HG03175 (cell line): ENCODE measurements around the gene ANKRD40CL.

Experiments
- ATAC-seq: cut with Tn5 transposase; IDR thresholded peaks from one replicate; pipeline ENCODE4 v1.9.1; 2021; ENCODE audit warnings: mild to moderate bottlenecking, moderate library complexity; ENCODE audit not compliant: unreplicated experiment

ANKRD40CL gene

DNA sequence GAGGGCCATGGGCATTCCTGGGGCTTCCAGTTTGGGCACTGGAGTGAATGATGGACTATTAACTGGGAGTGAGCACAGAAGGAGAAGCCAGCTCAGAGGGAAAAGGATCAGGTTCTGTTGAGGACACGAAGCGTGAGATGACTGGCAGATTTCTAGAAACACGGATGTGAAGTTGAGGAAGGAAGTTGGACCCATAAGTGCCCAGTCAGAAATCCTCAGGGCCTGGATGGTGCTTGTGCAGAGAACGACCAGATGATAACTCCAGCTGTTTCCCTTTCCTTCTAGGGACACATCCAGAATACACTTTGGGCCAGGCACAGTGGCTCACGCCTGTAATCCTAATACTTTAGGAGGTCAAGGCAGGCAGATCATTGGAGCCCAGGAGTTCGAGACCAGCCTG, 23.3 kb upstream of the ANKRD40CL start:
- no peak for ATAC-seq

DNA sequence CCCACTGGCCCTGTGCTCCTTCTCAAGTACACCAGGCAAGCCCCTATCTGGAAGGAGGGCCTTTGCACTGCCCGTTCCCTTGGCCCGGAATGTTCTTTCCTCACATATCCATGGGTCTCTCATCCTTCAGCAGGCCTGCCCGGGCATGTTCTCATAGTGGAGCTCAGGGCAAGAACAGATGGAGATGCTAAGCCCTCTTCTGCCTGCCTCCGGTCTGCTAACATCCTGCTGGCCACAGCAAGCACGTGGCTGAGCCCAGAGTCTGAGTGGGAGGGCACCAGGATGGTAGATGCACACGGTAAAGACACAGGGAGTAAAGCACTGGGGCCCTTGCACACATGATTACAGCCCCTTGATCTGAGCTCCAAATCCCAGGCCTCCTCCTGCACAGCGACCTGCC, 19.8 kb upstream of the ANKRD40CL start:
- ATAC-seq, result no peak

DNA sequence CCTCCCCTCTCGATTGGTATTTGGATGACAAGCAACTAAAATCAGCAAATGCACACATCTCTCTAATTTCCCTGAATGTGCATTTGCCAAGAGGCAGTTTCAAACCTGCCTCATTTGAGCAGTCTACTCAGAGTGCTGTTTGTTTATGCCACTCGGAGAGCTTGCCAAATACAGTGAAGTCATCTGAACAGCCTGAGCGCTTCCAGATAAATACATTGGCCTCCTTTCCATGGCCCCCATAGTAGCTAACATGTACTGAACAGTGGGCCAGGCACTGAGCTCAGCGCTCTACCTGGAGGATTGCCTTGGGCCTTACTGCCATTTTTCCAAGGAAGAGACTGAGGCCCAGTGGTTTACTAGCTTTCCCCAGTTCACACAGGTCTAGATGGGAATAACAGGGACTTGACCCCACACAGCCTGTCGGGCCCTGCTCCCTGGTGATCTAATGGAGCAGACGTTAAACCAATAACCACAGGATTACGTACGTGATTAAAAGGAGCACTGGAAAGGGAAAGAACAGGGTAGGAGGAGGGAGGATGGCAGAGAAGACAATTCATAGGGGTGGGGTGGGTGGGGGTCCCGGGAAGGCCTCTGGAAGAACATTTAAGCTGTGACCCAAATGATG, 18.7 kb upstream of the ANKRD40CL start:
- no peak for ATAC-seq

DNA sequence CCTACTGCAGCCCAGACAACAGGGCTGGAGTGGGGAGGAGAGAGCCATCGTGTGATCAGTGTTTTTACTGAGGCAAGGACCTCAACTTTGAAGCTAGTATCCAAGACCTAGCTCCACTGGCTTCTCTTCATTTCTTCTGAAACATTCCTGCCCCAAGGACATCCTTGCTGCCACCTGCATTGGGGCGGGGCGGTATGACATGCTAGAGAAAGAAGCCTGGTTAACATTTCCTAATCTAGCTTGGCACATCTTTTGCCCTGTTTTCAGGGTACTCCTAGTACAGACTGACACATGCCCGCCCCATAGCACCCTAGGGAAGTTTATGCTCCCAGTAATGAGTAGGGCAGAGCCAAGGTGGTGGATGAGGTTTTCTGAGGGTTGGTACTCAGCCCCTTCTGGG, 17.8 kb upstream of the ANKRD40CL start:
- no peak for ATAC-seq

DNA sequence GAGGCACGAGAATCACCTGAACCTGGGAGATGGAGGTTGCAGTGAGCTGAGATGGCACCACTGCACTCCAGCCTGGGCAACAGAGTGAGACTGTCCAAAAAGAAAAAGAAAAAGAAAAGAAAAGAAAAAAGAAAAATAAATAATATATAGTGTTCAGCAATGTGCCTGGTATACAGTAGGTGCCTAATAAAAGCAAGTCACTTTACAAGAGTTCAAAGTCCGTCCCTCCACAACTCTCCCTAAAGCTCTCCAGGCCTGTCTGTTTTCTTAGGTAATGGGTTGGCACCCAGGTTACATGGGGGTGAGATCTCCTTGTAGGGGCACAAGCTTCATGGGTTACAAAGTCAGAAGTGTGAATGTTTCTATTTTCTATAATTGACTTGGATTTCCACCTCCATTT, 16.6 kb upstream of the ANKRD40CL start:
- ATAC-seq, result no peak

DNA sequence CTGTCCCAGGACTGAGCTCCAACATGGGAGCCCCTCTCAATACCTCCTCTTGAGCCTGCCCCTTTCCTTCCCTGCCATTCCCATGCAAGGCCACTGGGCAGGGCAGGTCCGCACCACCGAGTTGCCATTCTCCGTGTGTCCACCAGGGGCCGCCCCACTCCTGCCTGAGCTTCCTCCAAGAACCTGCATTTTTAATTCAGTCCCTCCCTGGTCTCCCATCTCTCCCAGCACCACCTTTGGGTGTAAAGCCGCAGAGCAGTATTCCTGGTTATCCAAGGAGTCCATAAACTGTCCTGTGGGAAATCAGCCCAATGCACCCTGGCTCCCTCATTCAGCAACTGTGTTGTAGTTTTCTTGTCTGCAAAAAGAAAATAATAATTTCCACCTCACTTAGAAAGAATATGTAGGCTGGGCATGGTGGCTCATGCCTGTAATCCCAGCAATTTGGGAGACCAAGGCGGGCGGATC, 15.9 kb upstream of the ANKRD40CL start:
- peak; percentile 74 for ATAC-seq

DNA sequence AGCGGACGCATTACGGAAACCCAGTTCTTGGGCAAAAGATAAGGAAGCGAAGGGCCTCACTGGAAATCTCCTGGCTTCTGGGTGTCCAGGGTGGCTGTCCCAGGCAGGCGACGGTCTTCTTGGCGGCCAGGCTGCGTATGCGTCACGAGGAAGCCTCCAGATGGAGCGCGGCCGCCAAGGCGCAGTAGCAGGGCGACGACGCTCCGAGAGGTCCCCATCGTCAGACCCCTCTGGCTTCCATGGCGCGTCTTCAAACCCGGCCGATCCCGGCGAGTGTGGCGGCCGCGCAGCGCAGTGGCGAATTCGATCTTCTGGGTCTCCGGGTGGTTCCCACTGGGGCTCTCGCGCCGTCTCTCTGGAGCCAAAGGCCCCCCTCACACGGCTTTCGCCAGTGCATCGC, 13.8 kb upstream of the ANKRD40CL start:
- ATAC-seq, result no peak

DNA sequence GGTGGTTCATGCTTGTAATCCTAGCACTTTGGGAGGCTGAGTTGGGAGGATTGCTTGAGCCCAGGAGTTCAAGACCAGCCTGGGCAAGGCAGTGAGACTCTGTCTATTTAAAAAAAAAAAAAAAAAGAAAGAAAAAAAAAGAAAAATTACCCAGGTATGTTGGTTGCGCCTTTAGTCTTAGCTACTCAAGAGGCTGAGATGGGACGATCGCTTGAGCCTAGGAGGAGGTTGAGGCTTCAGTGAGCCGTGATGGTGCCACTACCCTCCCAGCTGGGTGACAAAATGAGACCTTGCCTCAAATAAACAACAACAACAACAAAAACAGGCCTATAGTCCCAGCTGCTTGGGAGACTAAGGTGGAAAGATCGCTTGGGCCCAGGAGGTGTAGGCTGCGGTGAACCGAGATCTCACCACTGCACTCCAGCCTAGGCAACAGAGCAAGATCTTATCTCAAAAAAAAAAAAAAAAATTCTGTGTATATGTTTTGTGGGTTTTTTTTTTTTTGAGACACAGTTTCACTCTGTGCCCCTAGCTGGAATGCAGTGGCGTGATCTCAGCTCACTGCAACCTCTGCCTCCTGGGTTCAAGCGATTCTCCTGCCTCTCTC, 12.5 kb upstream of the ANKRD40CL start:
- ATAC-seq, result no peak

DNA sequence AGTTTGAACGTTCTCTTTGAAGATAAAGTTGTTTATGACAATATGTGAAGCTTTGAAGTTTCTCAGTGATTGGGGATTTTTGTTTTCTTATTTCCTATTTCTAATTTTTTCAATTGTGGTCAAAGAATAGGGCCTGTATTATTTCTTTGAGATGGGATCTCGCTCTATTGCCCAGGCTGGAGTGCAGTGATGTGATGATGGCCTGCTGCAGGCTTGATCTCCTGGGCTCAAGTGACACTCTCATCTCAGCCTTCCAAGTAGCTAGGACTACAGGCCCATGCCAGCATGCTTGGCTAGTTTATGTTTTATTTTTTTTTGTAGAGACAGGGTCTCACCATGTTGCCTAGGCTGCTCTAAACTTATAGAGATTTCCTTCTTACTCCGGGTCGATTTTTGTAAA, 11.7 kb upstream of the ANKRD40CL start:
- no peak for ATAC-seq

DNA sequence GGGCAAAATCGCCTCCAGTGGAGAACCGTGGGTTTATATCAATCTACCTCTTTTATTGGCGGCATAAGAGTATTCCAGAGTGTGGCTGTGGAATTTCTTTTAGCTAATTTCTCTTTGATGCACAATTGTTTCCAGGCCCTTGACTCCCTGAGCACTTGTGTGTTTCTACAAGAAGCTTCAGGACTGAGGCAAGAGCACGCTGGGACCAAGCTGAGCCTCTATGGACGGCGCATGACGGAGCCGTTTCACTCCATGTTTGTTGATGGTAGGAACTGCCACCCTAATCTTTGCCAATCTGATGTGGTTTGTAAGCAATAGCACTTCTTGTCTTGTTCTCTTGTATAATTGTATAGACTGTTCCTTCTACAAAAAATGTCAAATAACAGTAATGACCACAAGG, 11.2 kb upstream of the ANKRD40CL start:
- ATAC-seq, result no peak

DNA sequence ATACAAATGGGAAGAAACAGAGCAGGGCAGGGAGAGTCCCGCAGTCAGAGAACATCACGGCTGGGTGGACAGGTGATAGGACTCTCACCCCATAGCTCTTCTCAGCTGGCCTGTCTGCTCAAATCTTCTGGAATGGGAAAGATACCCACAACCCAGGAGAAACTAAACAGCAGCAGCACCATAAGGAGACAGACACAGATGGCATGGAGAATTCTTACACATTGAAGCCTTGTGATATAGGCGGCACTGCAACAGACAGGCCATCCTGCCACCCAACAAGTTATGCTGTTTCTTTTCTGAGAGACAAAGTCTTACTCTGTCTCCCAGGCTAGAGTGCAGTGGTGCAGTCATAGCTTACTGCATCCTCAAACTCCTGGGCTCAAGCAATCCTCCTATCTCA, 8.6 kb upstream of the ANKRD40CL start:
- ATAC-seq, result no peak

DNA sequence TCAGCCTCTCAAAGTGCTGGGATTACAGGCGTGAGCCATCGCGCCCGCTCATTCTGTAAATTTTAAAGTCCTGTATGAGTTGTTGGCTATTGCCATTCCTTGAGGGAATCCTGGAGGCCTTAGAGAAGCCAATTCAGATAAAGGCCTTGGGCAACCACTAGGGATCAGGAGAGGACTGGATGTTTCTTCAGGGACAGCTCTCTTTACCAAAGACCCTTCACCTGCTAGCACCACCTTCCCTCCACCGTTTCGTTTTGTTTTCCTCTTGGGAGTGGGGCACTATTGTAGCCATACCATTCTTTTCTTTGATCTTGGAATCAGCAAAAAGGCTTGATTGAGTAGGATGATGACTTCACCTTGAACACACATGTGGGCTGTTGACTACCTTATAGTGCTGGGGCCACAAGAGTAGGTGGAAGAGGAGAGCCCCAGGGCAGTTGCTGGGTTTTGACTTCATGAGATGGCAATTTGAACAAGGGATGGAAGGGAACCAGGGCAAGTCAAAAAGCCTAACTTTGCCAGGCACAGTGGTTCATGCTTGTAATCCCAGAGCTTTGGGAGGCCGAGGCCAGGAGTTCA, 7.0 kb upstream of the ANKRD40CL start:
- no peak for ATAC-seq

DNA sequence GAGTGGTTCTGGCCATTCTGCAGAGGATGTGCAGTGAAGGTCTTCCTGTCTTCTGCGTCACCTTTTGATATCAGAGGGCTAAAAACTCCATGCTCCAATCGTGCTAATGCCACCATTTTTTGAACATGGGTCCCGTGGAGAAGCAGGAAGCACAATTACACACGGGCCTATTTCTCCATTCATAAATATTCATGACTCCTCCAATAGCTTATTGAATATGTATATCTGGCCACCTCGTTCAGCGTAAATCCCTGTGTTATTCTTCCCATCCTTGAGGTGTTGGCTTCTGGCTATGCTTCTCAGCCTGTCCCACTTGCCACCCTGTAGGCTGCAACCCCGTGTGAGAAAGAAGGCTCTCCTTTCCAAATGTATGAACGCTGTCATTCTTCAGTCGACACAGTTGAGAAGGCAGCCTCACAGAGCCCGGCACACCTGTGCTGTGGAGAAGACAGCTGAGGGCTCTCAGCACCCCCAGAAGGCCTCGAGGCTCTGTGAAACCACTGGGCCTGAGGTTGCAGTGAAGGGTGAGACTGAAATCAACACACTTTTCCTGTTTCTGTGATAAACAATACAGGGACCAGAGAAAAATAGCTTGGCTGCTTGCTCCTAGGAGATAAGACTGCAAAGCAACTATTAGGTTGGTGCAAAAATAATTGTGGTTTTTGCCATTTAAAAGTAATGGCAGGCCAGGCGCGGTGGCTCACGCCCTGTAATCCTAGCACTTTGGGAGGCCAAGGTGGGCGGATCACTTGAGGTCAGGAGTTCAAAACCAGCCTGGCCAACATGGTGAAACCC, 4.9 kb upstream of the ANKRD40CL start:
- ATAC-seq, result no peak

DNA sequence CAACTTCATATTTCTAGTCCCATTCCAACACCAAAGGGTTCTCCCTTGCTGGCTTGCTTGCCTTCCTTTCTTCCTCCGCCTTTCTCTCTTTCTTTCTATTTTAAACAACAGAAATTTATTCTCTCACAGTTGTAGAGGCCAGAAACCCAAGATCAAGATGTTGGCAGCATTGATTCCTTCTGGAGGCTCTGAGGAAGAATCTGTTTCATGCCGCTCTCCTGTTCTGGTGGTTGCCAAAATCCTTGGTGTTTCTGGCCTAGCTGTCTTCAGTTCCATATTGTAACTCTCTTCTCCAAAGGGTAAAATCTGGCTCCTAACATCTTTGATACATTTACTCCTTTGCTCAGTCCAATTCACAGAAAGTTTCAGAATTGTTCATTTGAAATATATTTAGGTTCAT, 3.0 kb upstream of the ANKRD40CL start:
- no peak for ATAC-seq

DNA sequence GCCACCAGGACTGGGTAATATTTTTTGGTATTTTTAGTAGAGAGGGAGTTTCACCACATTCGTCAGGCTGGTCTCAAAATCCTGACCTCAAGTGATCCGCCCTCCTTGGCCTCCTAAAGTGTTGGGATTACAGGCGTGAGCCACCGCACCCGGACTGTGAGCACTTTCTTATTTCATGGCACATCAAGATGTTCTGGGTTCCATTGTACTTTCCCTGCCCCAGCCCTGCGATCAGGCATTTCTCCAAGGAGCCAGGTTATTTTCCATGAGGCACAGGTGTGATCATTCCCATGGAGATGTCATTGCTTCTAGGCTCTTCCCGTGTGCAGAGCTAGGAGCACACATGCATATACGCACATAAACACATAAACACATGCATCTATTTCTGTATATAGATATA, 2.6 kb upstream of the ANKRD40CL start:
- no peak for ATAC-seq

DNA sequence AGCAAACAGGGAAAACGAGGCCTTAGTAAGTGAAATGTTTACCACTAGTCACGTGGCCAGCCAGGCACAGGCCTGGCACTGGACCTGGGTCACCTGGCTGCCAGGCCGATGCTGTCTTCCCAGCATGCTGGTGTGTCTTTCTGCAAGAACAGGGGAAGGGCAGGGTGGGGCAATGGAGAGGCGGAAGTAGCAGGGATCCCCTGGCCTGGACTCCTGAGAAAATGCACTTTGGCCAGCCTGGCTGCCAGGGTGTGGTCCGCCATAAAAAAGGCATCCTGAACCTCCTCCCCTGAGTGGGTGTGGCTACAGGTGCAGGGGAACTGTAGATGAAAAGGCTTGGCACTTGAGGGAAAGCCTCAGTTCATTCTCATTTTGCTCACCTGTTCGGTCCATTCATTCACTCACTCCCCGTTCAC, 1.0 kb upstream of the ANKRD40CL start:
- ATAC-seq, result no peak

DNA sequence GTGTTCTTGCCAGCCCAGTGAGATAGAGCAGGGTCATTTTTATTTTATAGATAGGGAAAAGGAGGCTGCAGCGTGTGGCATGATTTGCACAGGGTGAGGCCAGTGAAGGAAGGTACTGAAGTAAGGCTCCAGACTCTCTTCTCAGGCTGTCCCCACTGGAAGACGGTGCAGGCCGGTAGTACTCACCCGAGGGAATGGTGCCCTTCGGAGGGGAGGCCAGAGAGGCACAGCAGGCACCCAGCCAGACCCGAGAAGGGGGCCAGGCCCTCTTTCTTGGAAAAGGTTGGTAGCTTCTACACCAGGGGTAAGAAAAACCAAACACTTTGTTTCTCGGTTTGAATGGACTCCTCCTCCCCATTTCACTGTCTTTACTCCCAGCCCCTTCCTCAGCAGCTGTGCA, 288 bp downstream of the ANKRD40CL start:
- ATAC-seq, result no peak

DNA sequence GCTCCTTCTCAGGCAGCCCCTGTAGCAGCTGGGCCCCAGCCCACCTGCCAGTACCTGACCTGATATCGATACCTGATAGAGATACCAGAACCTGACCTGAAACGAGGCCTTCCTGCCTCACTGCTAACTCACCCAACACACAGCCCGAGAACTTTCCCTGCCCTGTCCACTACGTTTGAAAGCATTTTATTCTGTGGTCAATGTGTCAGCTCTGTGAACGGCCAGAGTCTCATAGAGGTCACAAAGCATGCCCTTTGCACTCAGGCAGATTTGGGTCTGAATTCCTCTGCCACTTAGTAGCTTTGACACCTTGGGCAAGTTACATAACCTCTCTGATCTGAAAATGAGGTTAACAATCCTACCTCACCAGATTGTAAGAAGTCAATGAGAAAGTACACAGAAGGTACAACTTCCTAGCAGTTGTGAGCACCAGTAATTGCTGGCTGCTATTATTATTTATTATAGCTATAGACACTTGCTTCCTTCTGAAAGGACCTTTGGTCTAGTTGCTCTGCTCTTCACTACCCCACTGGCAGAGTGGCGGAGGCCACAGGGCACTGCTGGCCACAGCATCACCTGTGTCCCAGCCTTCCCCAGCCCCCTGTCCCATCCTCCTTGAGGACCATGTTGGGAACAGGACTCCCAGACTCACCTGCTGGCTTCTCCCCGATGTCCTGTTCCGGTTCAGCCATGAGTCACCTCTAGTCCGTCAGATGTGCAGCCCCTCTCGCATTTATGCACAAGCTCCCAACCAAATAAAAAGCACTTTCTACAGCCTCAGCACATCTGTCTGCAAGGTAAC, 895 bp downstream of the ANKRD40CL start:
- ATAC-seq, result no peak

DNA sequence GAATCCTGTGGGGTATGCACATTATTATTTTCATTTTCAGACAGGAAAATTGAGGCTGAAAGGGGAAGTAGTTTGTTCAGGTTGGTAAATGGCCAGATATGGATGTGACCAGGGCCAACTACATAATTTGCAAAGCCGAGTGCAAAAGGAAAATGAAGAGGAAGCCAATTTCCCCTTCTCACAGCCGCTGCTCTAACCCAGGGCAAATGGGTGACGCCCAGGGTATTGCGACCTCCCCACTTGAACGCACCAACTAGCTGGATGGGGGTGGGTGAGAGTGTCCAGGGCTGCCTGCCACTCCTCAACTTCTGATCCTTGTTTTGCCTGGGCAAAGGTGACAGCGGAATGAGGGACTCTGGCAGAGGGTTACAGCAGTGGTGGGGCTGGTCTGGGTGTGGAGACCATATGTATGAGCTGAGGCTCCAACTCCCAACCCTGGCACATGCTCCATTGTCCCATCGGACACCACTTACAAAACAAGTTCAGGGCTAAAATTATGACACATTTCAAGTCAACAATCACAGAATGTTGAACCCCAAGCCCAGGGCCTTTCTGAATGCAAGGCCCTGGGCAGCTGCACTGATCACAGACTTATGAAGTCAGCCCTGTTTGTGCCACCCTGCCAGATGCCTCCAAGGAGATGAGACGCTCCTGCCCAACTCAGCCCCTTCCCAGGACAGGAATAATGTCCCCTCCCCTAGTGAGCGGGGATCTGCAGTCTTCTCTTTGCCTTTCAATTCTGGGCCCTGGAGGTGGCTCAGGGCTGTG, 1.7 kb downstream of the ANKRD40CL start:
- peak; percentile 50 for ATAC-seq

DNA sequence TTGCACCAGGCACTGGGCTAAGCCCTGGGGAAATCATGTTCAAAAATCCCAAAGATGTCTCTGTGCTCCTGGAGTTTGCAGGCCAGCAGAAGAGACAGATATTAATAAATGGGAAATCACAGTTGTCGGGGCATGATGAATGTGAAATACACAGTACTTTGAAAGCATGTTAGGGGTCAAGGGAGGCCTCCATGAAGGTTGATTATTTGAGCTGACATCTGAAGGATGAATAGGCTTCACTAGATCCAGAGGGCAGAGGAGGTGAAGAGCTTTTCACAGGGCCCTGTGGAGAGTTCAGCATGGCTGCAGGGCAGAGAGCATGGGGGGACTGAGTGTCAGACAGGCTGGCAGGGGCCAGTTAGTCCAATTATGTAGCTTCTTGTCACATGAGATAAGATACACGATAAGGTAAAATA, 2.6 kb downstream of the ANKRD40CL start:
- ATAC-seq, result no peak
